Right kidney (tissue), 1 donor: ENCODE data around the gene CASKIN2.
A peak's percentile ranks its signal among the peaks of the same experiment; 100 is the strongest.
"Not testable (repeated sequence)": the region's sequence is repeated elsewhere in the genome, so short reads cannot be mapped to it uniquely, and the experiment has no call there.

Experiments used
- DNase-seq: peaks from one replicate; pipeline ENCODE4 v3.0.0-alpha.2; 2016

The CASKIN2 gene

DNA sequence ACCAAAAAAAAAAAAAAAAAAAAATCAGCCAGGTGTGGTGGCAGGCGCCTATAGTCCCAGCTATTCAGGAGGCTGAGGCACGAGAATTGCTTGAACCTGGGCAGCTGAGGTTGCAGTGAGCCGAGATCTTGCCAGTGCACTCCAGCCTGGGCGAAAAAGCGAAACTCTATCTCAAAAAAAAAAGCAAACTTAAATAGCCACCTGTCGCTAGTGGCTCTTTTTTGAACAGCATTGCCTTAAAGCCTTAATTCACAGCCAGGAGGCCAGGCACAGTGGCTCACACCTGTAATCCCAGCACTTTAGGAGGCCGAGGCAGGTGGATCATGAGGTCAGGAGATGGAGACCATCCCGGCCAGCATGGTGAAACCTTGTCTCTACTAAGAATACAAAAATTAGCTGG is 5.1 kb upstream of the CASKIN2 start:
- not testable (repeated sequence) for DNase-seq

GRCh38 chr17:75518983-75519537 is 3.7 kb upstream of the CASKIN2 start:
- DNase-seq, result no peak

- DNase-seq, result no peak
Observed at GRCh38 chr17:75518201-75518600, 2.9 kb upstream of the CASKIN2 start.

GRCh38 chr17:75517297-75517865 is 2.0 kb upstream of the CASKIN2 start:
- no peak for DNase-seq

DNA sequence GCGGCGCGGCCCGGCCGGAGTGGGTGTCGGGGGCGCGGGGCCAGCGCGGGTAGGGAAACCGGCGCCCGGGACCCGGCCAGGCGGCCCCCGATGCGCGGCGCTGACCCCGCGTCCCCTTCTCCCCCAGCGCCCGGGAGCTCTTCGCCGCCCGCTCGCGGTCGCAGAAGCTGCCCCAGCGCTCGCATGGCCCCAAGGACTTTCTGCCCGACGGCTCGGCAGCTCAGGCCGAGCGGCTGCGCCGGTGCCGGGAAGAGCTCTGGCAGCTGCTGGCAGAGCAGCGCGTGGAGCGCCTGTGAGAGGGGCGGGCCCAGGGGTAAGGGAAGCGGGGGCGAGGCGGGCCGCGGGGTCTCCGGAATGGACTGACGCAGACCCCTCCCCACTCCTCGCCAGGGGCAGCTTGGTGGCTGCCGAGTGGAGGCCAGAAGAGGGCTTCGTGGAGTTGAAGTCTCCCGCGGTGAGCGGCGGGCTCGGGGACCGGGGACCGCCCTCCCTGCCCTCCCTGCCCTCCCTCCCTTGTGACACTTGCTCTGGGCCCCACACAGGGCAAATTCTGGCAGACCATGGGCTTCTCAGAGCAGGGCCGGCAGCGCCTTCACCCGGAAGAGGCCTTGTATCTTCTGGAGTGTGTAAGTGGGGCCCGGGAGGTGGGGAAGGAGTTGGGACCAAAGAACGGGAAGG is 1.4 kb upstream of the CASKIN2 start:
- DNase-seq, result peak; percentile 62

DNA sequence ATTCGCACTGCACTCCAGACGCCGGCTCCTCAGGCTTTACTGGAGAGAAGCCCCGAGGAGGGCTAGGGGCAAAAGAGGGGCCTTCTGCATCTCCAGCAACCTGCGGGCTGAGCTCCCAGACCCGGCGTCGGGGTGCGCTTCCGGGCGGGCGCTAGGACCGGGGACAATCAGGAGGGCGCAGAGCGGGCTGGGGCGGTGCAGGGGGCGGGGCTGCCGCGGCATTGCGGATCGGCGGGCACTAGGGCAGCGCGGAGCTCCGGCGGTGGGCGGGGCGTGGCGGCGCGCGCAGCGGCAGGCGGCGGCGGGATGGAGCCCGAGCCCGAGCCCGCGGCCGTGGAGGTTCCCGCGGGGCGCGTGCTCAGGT is 900 bp upstream of the CASKIN2 start, which contains the start of gene TSEN54:
Gene TSEN54, plus strand, starts transcription at position 274 of the 364 bp plus-strand sequence. Its CDS starts 33 bp downstream, at position 307.
- DNase-seq, result no peak

DNA sequence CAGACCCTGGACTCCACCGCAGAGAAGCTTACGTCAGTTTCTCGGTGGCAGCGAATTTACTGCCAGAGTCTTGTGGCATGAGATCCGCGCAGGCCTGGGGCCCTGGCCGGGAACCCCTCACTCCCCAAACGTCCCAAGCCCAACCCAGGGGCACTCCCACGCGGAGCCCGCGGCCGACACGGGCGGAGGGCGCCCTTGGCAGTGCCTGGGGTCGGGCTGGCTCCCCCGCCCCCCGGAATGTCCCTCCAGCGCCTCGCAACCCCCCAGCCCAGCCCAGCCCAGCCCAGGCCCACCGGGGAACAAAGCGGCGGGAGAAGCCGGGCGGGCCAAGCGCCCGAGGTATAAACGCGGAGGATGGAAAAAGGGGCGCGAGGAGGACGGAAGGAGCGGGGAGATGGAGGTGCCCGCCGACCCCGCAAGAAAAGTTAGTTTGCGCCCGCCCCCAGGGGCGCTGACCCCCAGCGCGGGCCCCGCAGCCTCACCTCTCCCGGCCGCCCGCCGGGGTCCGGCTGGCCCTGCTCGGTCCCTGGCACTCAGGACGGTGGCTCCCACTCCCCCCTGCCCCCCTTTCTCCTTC is 330 bp downstream of the CASKIN2 start:
- DNase-seq, result no peak

GRCh38 chr17:75514299-75514918 is 928 bp downstream of the CASKIN2 start:
- peak; percentile 65 for DNase-seq

- no peak for DNase-seq
Observed at GRCh38 chr17:75513641-75514000, 1.7 kb downstream of the CASKIN2 start.

- no peak for DNase-seq
Observed at GRCh38 chr17:75512926-75513640, 2.3 kb downstream of the CASKIN2 start.

- no peak for DNase-seq
Observed at GRCh38 chr17:75511610-75512575, 3.4 kb downstream of the CASKIN2 start.

DNA sequence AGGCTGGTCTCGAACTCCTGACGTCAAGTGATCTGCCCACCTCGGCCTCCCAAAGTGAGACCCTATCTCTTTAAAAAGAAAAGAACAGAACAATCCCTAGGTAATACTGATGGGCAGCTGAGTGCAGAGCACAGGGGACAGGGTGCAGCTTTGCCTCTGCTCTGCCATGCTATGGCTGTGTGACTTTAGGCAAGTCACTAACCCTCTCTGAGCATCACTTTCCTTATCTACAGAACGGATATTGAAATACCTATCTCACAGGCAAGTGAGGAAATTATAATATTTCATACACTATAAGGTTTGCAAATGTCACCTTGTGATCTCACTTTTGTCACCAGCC is 4.1 kb downstream of the CASKIN2 start:
- DNase-seq, result no peak

- no peak for DNase-seq
Observed at GRCh38 chr17:75509528-75510258, 5.6 kb downstream of the CASKIN2 start.

DNA sequence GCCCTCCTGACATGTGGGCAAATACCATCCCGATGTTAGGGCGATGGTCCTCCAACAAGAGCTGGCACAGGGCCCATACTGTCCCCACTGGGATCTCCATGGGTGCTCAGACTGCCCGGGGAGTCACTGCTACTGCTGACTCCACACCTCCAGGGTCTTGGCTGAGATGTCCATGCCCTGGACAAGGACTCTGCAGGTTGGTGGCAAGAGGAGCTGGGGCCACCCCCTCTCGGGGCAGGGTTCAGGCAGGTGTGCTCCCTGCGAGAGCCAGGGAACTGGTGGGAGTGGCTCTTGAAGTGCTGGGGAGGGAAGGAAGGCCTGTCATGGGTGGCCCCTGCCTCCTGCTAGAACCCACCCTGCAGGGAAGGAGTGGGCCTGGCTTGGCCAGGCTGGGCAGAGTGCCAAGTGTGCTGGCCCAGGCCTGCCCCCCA is 6.4 kb downstream of the CASKIN2 start:
- DNase-seq, result no peak

- DNase-seq, result no peak
Observed at GRCh38 chr17:75507733-75508719, 7.3 kb downstream of the CASKIN2 start.

DNA sequence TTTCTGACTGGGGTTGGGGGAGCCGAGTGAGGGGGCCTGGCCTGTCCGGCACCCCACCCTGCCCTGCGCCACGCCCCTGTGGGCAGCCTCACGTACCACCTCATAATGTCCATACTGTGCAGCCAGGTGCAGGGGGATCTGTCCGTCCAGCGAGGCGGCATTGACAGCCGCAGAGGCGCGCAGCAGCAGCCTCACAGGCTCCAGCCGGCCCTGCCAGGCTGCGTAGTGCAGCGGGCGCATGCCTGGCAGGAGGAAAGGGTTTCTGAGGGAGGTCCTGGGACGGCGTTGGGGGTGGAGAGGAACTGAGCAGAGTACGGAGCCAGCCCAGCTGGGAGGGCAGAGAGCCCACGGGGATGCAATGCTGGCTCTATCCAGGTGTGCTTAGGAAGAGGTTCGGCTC is 8.4 kb downstream of the CASKIN2 start:
- no peak for DNase-seq

DNA sequence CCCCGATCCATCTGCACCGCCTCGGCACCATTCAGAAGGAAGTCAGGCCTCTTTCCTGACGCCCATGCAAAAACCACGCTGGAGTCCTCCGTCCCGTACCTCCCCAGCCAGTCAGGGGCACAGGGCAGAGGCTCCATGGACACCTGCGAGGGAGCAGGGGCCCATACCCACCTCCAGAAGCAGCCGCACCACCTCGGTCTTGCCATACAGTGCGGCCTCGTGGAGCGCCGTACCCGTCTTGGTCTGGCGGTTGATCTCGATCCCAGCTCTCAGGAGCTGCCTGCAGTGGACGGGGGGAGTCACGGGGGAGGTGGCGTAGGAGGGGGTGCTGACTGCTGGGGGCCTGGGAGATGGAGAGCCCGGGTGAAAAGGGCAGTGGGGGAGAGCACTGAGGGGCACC is 9.2 kb downstream of the CASKIN2 start:
- DNase-seq, result no peak

DNA sequence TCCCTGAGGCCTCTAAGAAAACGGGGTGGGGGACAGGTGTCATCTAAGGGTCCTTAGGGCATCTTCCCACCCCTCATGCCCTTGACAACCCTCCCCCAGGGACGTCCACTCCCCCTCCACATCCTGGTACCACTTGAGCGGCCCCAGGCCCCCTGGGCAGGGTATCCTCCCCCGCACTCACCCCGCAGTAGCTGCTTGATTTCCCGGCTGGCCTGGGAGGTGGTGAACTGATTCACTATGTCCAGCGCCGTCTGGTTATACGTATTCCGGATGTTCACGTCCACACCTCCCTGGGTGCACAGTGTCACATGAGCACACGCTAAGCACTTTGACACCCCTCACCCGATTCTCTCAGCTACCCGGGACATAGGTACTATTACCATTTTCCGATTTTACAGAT is 9.7 kb downstream of the CASKIN2 start:
- DNase-seq, result no peak

DNA sequence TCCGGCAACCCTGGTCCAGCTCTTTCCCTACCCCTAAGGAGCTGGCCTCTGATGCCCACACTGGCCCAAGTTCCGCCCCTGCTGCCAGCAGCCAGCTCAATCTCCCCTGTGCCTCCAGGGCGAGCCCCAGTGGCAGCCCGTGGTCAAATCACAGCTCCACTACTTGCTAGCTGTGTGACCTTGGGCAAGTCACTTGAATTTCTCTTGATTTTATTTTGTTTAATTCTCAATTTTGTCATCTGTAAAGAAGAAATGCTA is 10.3 kb downstream of the CASKIN2 start:
- DNase-seq, result no peak
